Upper lobe of right lung (tissue), 1 donor: ENCODE data around the gene DVL3. TPM values are rescaled to one million over a fixed set of nuclear protein-coding genes. Genes with fewer than 3 reads are reported as not detected.

Experiments used
- ATAC-seq: fragments of 200-7000 bp; cut with Tn5 transposase; one replicate; pipeline ENCODE4 v1.9.1; 2020; ENCODE audit warnings: mild to moderate bottlenecking, moderate library complexity
- DNase-seq: peaks from one replicate; pipeline ENCODE4 v3.0.0-alpha.2; 2020
- H3K27ac ChIP-seq: fragments of 200-600 bp; one replicate; pipeline ENCODE4 v1.8.0; 2022
- H3K27me3 ChIP-seq: fragments of 200-600 bp; one replicate; pipeline ENCODE4 v1.8.0; 2022; ENCODE audit warnings: mild to moderate bottlenecking
- H3K36me3 ChIP-seq: fragments of 200-600 bp; one replicate; pipeline ENCODE4 v1.8.0; 2022
- H3K4me1 ChIP-seq: fragments of 200-600 bp; one replicate; pipeline ENCODE4 v1.8.0; 2022
- H3K4me3 ChIP-seq: fragments of 200-600 bp; one replicate; pipeline ENCODE4 v1.8.0; 2022; ENCODE audit warnings: mild to moderate bottlenecking
- H3K9me3 ChIP-seq: fragments of 200-600 bp; one replicate; pipeline ENCODE4 v1.8.0; 2022
- CTCF ChIP-seq: fragments of 200-600 bp; IDR thresholded peaks from one replicate; pipeline ENCODE4 v1.8.0; 2022; ENCODE audit warnings: antibody characterized with exemption
- intact Hi-C: fragments of 100-400 bp; cut with DNase I; formaldehyde crosslinking; loops from one replicate; pipeline ENCODE4 v1.11.0; 2022
- total RNA-seq: library from RNA; stranded (reverse); fragmentation: NEBNext Ultra II Directional; extraction: Animal tissue kit (Norgen Biotek cat#: 25700); gene quantifications from one replicate; pipeline ENCODE4 v1.2.1, GENCODE V29; 2021
- donor health status: DM: no; HTN: yes; CAD: no; lungs with severe emphysema.

The DVL3 gene
- total RNA-seq, 1 donor from 2014 or later = 54.1 TPM

- H3K36me3 ChIP-seq = peaks cover 82% of the 10 kb centered on the region
- H3K4me3 ChIP-seq = no peak overlapping the region
- no peak for DNase-seq
Measured at GRCh38 chr3:184192889-184193288, 37.7 kb downstream of the DVL3 start.

DNA sequence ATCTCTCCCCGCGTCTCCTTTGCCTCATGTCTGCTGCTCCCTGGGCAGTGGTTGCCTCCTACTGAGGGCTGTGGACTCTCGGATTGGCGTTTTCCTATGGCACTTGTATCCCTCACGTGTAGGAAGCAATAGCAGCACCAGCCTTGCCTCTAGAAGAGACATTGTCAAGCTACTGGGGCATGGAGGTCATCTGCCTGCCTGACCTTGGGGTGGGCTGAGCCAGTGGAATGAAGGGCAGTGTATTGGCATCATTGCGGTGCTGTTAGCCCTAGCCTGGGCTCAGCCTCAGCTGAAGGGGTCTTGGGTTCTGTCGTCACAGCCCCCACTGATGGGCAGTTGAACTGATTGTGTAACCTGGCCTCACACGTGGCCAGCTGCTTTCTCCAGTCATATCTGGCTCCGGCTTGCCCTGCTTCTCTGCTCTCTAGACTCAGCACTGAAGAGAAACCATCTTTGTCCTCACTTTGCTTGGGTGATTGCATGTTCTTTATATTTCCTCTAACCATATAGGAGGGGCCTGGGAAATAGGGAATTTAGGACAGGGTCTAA lies 38.9 kb downstream of the DVL3 start:
- H3K36me3 ChIP-seq = peaks cover 71% of the 10 kb centered on the region

More at GRCh38 chr3:184192889-184193288, 37.7 kb downstream of the DVL3 start:
- Histone ChIP-seq H3K27me3 (no peaks in the 10 kb centered on the region), H3K4me1 (no peaks in the 10 kb centered on the region), H3K27ac (no peak overlapping the region), H3K9me3 (no peaks in the 10 kb centered on the region)
- no peak for TF ChIP-seq CTCF
- intact Hi-C loops = no loop called here
- ATAC-seq = no peak

GRCh38 chr3:184196536-184196935 lies 41.4 kb downstream of the DVL3 start:
- DNase-seq = no peak
- H3K36me3 ChIP-seq = peaks cover 46% of the 10 kb centered on the region
- H3K27ac ChIP-seq = no peak overlapping the region
- H3K27me3 ChIP-seq = no peaks in the 10 kb centered on the region
- no peaks in the 10 kb centered on the region for H3K4me1 ChIP-seq
- TF ChIP-seq CTCF = no peak
- ATAC-seq = no peak
- no peak overlapping the region for H3K4me3 ChIP-seq
- intact Hi-C loops = no loop called here
- H3K9me3 ChIP-seq = no peaks in the 10 kb centered on the region

More for the DNA sequence above, 38.9 kb downstream of the DVL3 start:
- H3K4me1 ChIP-seq = no peaks in the 10 kb centered on the region
- intact Hi-C loops = no loop called here
- no peak overlapping the region for H3K27ac ChIP-seq
- no peak for ATAC-seq
- no peak for DNase-seq
- H3K9me3 ChIP-seq = no peaks in the 10 kb centered on the region
- TF ChIP-seq CTCF = no peak
- no peaks in the 10 kb centered on the region for H3K27me3 ChIP-seq
- H3K4me3 ChIP-seq = no peak overlapping the region

- Histone ChIP-seq H3K4me1 (no peaks in the 10 kb centered on the region), H3K36me3 (peaks cover 27% of the 10 kb centered on the region), H3K4me3 (no peak overlapping the region), H3K9me3 (no peaks in the 10 kb centered on the region), H3K27ac (no peak overlapping the region), H3K27me3 (no peaks in the 10 kb centered on the region)
- ATAC-seq (no peak), DNase-seq (no peak)
- intact Hi-C loops = no loop called here
- no peak for TF ChIP-seq CTCF
Measured at GRCh38 chr3:184198509-184198908, 43.3 kb downstream of the DVL3 start.

- Histone ChIP-seq H3K4me1 (no peaks in the 10 kb centered on the region), H3K27me3 (no peaks in the 10 kb centered on the region), H3K36me3 (peaks cover 3% of the 10 kb centered on the region), H3K4me3 (no peak overlapping the region), H3K27ac (no peak overlapping the region), H3K9me3 (no peaks in the 10 kb centered on the region)
- intact Hi-C loops = no loop called here
- TF ChIP-seq CTCF = no peak
- no peak for ATAC-seq
- no peak for DNase-seq
Measured at GRCh38 chr3:184200825-184201224, 45.6 kb downstream of the DVL3 start.

- no peak for TF ChIP-seq CTCF
- Histone ChIP-seq H3K4me3 (no peak overlapping the region), H3K4me1 (no peaks in the 10 kb centered on the region), H3K27me3 (no peaks in the 10 kb centered on the region), H3K9me3 (no peaks in the 10 kb centered on the region), H3K36me3 (no peaks in the 10 kb centered on the region), H3K27ac (no peak overlapping the region)
- DNase-seq (no peak), ATAC-seq (no peak)
- intact Hi-C loops = no loop called here
Measured at GRCh38 chr3:184203526-184203925, 48.3 kb downstream of the DVL3 start.
